ENCODE data around the gene UBE2E2. TPM values are rescaled to one million over a fixed set of nuclear protein-coding genes. Genes with fewer than 3 reads are reported as not detected.

UBE2E2 gene
- polyA plus RNA-seq, 1 donor (not counting 4 experiments of a cell fraction or from before 2014, with no cell fraction given): 63.2 TPM

DNA sequence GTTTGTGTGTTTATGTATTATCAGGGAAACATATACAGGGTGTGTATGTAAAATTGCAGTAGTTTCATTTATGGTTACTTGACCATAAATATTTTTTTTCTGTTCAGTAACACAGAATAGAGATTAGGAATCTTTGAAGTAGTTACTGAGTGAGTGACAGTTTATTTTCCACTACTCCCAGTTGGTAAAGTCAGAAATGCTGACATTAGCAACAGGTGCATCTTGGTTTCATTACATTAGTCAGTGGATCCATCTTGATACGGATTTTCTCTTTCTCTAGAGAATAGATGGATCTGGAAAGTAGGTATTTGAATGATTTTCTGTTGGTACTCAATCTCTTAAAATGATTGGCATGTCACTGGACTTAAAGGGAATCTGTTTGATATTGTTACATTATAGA lies 6.0 kb downstream of the UBE2E2 start:
- Histone ChIP-seq H3K27me3 (ENCODE audit: control insufficient read depth, extremely low read depth, insufficient read depth, low read length) (no peaks in the 10 kb centered on the region), H3K9me1 (ENCODE audit: control insufficient read depth, extremely low read depth, insufficient read depth, low read length) (no peaks in the 10 kb centered on the region), H3K9me3 (ENCODE audit: control insufficient read depth, low read depth, low read length) (no peaks in the 10 kb centered on the region), H3K4me1 (ENCODE audit: control insufficient read depth, extremely low read depth, insufficient read depth, low read length) (peaks cover 6% of the 10 kb centered on the region), H3K4me2 (ENCODE audit: control insufficient read depth, extremely low read depth, insufficient read depth, low read depth, low read length) (no peak overlapping the region), H3K79me2 (ENCODE audit: control insufficient read depth, insufficient read depth, low read length) (peaks cover 34% of the 10 kb centered on the region), H3K9ac (ENCODE audit: control insufficient read depth, extremely low read depth, insufficient read depth, low read length) (no peak overlapping the region), H3K27ac (ENCODE audit: control insufficient read depth, insufficient read depth, low read length) (no peak overlapping the region), H3K36me3 (ENCODE audit: control insufficient read depth in 2 of 2, extremely low read depth in 1 of 2, insufficient read depth in 2 of 2, low read length in 2 of 2) (peaks cover 2 to 3% of the 10 kb centered on the region in 2 experiments), H2AFZ (ENCODE audit: control insufficient read depth, low read length) (no peak overlapping the region), H3K4me3 (ENCODE audit: control insufficient read depth in 2 of 3, extremely low read depth in 1 of 3, insufficient read depth in 2 of 3, low read depth in 1 of 3, low read length in 3 of 3) (no peak overlapping the region), H4K20me1 (ENCODE audit: control insufficient read depth, extremely low read depth, insufficient read depth, low read length) (no peaks in the 10 kb centered on the region)
- FAIRE-seq (no peak), DNase-seq (ENCODE audit: low read depth, low spot score) (no peak)
- dilution Hi-C loops (cut with MboI; ENCODE audit: extremely low pct_ligation_motif_present, low sequenced_read_pairs): no loop called here
- TF ChIP-seq, protein P1, sequence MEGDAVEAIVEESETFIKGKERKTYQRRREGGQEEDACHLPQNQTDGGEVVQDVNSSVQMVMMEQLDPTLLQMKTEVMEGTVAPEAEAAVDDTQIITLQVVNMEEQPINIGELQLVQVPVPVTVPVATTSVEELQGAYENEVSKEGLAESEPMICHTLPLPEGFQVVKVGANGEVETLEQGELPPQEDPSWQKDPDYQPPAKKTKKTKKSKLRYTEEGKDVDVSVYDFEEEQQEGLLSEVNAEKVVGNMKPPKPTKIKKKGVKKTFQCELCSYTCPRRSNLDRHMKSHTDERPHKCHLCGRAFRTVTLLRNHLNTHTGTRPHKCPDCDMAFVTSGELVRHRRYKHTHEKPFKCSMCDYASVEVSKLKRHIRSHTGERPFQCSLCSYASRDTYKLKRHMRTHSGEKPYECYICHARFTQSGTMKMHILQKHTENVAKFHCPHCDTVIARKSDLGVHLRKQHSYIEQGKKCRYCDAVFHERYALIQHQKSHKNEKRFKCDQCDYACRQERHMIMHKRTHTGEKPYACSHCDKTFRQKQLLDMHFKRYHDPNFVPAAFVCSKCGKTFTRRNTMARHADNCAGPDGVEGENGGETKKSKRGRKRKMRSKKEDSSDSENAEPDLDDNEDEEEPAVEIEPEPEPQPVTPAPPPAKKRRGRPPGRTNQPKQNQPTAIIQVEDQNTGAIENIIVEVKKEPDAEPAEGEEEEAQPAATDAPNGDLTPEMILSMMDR (optimal IDR thresholded peaks at IDR 0.05 in 1 of 3, IDR thresholded peaks at IDR 0.05 in 1 of 3, conservative IDR thresholded peaks at IDR 0.05 in 1 of 3; ENCODE audit: extremely low read depth in 1 of 3, insufficient read depth in 2 of 3, low read length in 3 of 3): no peak
- no peak for TF ChIP-seq EZH2 (IDR thresholded peaks at IDR 0.05; ENCODE audit: low read length)

DNA sequence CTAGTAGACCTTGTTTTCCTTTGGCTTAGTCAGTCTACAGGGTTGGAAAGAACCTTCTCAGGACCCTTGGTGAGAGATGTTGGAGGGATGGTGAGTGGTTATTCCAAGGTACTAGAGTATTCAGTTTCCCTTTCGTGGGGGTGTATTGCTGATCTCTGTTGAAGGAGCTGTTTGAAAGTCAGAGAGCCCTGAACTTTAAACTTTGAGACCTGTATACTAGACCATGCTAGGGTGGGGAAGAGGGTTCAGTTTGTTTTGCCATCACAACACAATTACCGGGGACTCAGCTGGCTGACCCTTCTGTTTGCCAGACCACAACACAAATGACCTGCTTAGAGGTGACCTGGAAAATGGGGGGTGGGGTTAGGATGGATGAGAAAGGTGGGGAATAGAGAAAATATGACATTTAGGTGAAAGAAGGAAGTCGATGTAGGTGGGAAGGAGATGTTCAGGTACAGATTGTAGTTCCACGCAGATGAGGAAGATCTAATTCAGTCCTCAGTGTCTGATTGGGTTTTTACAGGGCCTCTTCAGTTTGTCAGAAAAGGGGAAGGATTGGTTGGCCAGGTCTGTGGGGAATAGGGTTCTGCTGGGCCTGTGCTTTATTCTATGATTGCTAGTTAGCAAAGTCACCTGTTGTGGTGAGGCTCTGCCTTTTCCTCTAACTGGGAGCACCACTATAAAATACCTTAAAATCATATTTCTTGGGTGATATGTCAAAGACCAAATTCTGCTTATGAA lies 6.8 kb downstream of the UBE2E2 start:
- Histone ChIP-seq H3K9me1 (ENCODE audit: control insufficient read depth, extremely low read depth, insufficient read depth, low read length) (no peaks in the 10 kb centered on the region), H4K20me1 (ENCODE audit: control insufficient read depth, extremely low read depth, insufficient read depth, low read length) (no peaks in the 10 kb centered on the region), H3K79me2 (ENCODE audit: control insufficient read depth, insufficient read depth, low read length) (peaks cover 32% of the 10 kb centered on the region)

More for the DNA sequence above, 6.8 kb downstream of the UBE2E2 start:
- no peak overlapping the region for H3K9ac ChIP-seq (ENCODE audit: control insufficient read depth, extremely low read depth, insufficient read depth, low read length)
- no peak for FAIRE-seq
- H2AFZ ChIP-seq (ENCODE audit: control insufficient read depth, low read length): no peak overlapping the region
- H3K36me3 ChIP-seq (ENCODE audit: control insufficient read depth in 2 of 2, extremely low read depth in 1 of 2, insufficient read depth in 2 of 2, low read length in 2 of 2): peaks cover 2 to 3% of the 10 kb centered on the region in 2 experiments
- DNase-seq (ENCODE audit: low read depth, low spot score): no peak
- H3K27me3 ChIP-seq (ENCODE audit: control insufficient read depth, extremely low read depth, insufficient read depth, low read length): no peaks in the 10 kb centered on the region
- dilution Hi-C loops (cut with MboI; ENCODE audit: extremely low pct_ligation_motif_present, low sequenced_read_pairs): no loop called here
- H3K4me2 ChIP-seq (ENCODE audit: control insufficient read depth, extremely low read depth, insufficient read depth, low read depth, low read length): no peak overlapping the region
- no peaks in the 10 kb centered on the region for H3K9me3 ChIP-seq (ENCODE audit: control insufficient read depth, low read depth, low read length)
- H3K27ac ChIP-seq (ENCODE audit: control insufficient read depth, insufficient read depth, low read length): no peak overlapping the region
- TF ChIP-seq, protein P1 (optimal IDR thresholded peaks at IDR 0.05 in 1 of 3, IDR thresholded peaks at IDR 0.05 in 1 of 3, conservative IDR thresholded peaks at IDR 0.05 in 1 of 3; ENCODE audit: extremely low read depth in 1 of 3, insufficient read depth in 2 of 3, low read length in 3 of 3): no peak
- no peak for TF ChIP-seq EZH2 (IDR thresholded peaks at IDR 0.05; ENCODE audit: low read length)
- H3K4me3 ChIP-seq (ENCODE audit: control insufficient read depth in 2 of 3, extremely low read depth in 1 of 3, insufficient read depth in 2 of 3, low read depth in 1 of 3, low read length in 3 of 3): no peak overlapping the region
- no peaks in the 10 kb centered on the region for H3K4me1 ChIP-seq (ENCODE audit: control insufficient read depth, extremely low read depth, insufficient read depth, low read length)

Measured in keratinocyte (primary cell).